Right ventricle myocardium inferior (tissue), 1 donor: ENCODE data around the gene IL1RAPL2. TPM values are rescaled to one million over a fixed set of nuclear protein-coding genes. Genes with fewer than 3 reads are reported as not detected.
"Not testable (repeated sequence)": the region's sequence is repeated elsewhere in the genome, so short reads cannot be mapped to it uniquely, and the experiment has no call there.

Experiments used
- ATAC-seq: fragments of 200-7000 bp; cut with Tn5 transposase; one replicate; pipeline ENCODE4 v1.9.1; 2020; ENCODE audit warnings: mild to moderate bottlenecking, moderate library complexity
- DNase-seq: peaks from one replicate; pipeline ENCODE4 v3.0.0; 2021; ENCODE audit errors: missing footprints
- intact Hi-C: fragments of 100-400 bp; cut with DNase I; formaldehyde crosslinking; loops from one replicate; pipeline ENCODE4 v1.11.0; 2022
- total RNA-seq: library from RNA; stranded (reverse); fragmentation: NEBNext Ultra II Directional; extraction: Animal tissue kit (Norgen Biotek cat#: 25700); gene quantifications from one replicate; pipeline ENCODE4 v1.2.1, GENCODE V29; 2021
- donor health status: DM: no; HTN: yes; CAD: no; lungs with severe emphysema.

The IL1RAPL2 gene
- total RNA-seq, 1 donor from 2014 or later: not detected

DNA sequence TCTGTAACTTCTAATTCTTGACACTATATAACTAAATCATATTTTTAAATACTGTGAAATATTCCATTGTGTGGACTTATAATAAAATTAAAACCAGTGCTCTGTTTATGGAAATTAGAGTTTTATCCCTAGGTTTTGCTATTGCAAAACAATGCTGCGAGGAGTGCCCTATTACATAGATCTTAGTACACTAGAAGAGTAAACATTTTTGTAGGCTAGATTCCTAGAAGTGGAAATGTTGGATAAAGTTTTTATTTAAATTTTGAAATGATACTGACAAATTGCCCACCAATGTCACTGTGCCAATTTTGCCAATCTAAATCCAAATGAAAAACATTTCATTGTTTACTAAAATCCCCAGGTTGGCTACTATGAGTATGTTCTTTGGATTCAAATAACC is 99.7 kb downstream of the IL1RAPL2 start:
- intact Hi-C loops: no loop called here
- DNase-seq: no peak
- no peak for ATAC-seq

GRCh38 chrX:104668550-104668949 is 102.6 kb downstream of the IL1RAPL2 start:
- no peak for DNase-seq

DNA sequence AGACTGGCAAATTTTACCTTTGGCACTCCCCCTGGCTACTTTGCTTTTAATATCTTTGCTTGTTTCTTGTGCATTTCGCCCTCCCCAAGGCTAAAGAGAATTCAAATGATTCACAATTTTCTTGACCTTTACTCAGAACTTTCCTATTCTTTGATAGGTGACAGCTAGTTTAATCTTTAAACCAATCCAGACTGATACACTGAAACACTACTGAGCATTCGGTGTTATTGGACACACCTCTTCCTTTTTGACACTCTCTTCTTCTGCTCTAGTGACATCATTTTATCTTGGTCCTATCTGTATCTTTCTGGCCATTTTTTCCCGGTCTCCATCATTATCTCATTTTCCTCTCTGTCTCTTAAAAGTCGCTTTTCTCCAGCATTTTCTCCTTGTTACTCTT is 103.1 kb downstream of the IL1RAPL2 start:
- intact Hi-C loops: no loop called here
- ATAC-seq (no peak), DNase-seq (no peak)

More at GRCh38 chrX:104668550-104668949, 102.6 kb downstream of the IL1RAPL2 start:
- no peak for ATAC-seq
- intact Hi-C loops: no loop called here

DNA sequence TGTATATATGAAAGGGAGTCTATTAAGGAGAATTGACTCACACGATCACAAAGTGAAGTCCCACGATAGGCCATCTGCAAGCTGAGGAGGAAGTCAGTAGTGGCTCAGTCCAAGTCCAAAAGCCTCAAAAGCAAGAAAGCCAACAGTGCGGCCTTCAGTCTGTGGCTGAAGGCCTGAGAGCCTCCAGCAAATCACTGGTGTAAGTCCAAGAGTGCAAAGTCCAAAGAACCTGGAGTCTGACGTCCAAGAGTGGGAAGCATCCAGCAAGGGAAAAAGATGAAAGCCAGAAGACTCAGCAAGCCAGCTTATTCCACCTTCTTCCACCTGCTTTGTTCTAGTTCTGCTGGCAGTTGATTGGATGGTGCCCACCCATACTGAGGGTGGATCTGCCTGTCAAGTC is 104.1 kb downstream of the IL1RAPL2 start:
- DNase-seq (no peak), ATAC-seq (no peak)
- intact Hi-C loops: no loop called here

DNA sequence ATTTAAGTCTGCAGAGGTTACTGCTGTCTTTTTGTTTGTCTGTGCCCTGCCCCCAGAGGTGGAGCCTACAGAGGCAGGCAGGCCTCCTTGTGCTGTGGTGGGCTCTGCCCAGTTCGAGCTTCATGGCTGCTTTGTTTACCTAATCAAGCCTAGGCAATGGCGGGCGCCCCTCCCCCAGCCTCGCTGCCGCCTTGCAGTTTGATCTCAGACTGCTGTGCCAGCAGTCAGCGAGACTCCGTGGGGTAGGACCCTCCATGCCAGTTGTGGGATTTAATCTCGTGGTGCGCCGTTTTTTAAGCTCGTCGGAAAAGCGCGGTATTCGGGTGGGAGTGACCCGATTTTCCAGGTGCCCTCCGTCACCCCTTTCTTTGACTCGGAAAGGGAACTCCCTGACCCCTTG is 111.5 kb downstream of the IL1RAPL2 start:
- intact Hi-C loops, DNase-seq, ATAC-seq: not testable (repeated sequence)

DNA sequence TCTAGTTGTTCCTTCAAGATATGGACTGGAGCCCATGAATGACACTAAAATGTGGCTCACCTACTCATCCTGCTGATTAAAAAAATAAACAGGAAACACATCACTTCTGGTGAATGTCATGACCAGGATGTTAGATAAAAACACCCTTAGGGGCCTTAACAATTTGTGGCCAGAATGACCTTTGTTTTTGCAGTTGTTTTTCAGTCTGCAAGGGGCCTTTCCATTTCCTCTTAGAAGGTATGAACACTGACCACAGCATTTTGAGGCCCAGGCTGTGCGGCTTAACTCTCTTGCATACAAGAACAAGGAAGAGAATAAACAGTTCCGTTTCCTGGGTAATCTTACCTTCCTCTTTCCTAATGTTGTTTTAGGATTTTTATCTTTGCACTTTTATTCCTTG is 113.2 kb downstream of the IL1RAPL2 start:
- ATAC-seq (no peak), DNase-seq (no peak)
- intact Hi-C loops: no loop called here

- DNase-seq: no peak
- intact Hi-C loops: no loop called here
- no peak for ATAC-seq
Measured at GRCh38 chrX:104681214-104681613, 115.2 kb downstream of the IL1RAPL2 start.

DNA sequence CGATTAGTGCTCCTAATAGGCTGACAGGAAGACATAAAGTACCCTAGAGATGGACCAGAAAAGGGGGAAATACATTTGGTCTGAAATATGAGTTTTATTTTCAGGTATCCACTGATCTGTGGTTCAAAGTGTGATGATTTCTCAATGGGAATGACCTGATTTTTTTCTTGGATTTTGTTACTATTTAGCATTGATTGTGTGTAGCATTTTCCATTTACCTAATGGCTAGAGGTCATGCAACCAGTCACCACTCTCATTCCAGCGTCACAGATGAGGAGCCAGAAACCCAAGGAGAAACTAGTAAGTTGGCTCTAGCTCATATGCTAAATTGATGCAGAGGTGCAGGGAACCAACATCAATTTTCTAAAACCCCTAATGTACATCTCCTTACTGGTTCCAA is 118.1 kb downstream of the IL1RAPL2 start:
- no peak for DNase-seq
- intact Hi-C loops: no loop called here
- ATAC-seq: no peak

DNA sequence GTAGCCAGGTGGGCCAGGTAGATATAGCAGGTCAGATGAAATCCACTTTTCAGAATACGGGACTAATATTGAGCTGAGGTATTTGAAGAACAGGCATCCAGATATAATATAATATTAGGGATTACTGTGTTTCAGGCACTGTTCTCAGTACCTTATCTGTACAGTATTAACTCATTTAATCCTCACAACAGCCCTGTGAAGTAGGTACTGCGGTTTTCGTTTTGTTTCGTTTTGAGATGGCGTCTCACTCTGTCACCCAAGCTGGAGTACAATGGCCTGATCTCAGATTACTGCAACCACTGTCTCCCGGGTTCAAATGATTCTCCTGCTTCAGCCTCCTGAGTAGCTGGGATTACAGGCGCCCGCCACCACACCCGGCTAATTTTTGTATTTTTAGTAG is 129.6 kb downstream of the IL1RAPL2 start:
- DNase-seq: no peak
- ATAC-seq: no peak
- intact Hi-C loops: no loop called here

- DNase-seq (no peak), ATAC-seq (no peak)
- intact Hi-C loops: no loop called here
Measured at GRCh38 chrX:104696667-104697066, 130.7 kb downstream of the IL1RAPL2 start.

DNA sequence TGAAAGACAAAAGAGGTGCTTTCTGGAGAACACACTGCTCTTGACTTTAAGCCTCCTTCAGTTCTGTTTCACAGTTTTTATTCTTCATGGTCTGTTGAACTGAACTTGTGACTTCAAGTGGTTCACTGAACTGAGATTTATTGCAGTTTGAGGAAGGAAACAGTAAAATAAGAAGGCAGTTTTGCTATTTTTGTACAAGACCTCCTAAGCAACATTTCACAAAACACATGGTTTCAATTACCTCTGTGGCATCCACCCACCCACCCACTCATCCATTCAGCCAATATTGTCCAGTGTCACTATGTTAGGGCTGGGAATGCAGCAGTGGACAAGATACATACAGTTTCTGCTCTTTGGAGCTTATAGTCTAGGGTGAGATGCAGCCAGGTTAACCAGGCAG is 131.3 kb downstream of the IL1RAPL2 start:
- ATAC-seq (no peak), DNase-seq (no peak)
- intact Hi-C loops: no loop called here

DNA sequence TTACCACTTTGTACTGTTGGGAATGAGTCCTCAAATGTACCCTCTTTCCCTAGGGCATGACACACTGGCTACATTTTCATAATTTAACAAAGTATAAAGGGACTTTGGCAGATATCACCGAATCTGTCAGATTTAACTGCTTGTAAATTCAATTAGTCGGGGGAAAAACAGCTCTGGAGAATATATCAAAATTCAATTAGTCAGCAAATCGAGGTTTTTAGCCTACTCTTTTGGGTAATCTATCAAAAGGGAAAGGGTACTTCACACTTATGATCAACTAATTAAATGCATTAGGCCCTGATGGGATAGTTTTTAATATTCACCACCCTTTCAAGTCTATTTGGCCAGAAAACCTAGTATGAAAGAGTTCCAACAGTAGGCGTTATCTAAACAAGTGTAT is 141.0 kb downstream of the IL1RAPL2 start:
- no peak for DNase-seq
- intact Hi-C loops: no loop called here
- ATAC-seq: no peak

DNA sequence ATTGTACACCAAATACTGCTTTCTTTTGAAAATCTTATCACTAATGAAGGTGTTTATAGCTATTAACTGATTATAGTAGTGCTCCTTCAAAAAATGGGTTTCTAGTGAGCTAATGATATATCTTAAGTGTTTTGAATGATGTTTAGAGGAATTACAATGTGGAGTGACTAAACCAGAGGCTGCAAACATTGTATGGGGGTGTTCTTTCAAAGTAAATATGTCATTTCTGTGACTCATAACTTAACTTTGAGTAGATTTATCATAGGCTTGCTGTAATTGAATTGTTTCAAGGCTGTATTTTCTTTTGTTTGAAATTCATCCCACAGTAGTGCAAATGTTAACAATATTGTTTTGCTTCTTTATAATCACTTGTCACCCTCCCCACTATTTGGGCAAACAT is 141.6 kb downstream of the IL1RAPL2 start:
- no peak for ATAC-seq
- intact Hi-C loops: no loop called here
- no peak for DNase-seq

DNA sequence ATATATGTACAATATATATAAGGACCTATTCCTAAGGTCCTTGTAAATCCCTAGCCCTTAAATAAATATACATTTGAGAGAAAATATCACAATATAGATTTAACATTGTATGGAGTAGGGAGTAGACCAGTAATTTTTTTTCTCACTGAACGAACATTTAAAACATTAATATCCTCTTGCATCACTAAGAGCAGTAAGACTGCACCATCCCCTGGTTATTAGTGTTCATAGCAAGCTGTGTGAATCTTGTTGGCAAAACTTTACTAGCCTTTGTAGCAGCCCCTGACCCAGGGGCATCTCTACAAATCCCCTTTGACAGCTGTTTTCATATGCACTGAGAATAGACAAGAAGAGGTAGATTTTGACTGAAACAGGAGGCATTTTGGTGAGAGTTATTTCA is 146.5 kb downstream of the IL1RAPL2 start:
- DNase-seq: no peak
- intact Hi-C loops: no loop called here
- ATAC-seq: no peak

DNA sequence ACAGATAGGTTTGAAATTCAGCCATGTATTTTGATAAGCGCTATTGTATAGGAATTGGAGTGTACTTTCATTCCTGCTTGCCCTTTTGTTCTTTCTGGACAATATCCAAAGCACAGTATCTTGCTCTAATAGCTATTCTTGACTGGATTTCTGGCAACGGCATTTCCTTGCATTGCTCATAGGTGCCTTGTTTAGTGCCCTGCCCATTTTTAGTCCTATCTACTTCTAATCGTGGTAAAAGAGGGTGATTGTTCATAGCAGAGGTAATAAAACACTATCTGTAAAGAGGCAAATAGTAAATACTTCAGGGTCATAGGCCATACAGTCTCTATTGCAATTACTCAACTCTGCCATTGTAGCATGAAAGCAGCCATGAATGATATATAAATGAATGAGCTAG is 155.9 kb downstream of the IL1RAPL2 start:
- intact Hi-C loops: no loop called here
- no peak for DNase-seq
- ATAC-seq: no peak

DNA sequence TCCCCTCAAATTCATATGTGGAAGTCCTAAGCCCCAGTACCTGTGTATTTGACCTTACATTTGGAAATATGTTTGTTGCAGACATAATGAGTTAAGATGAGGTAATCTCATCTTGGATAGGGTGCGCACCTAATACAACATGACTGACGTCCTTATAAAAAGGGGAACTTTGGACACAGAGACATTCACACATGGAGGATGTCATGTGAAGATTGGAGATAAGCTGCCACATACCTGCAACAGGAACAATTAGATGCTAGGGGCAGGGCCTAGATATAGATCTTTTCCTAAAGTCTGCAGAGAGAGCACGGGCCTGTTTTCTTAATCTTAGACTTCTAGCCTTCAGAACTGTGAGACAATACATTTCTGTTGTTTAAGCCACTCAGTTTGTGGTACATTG is 162.5 kb downstream of the IL1RAPL2 start:
- ATAC-seq (no peak), DNase-seq (no peak)
- intact Hi-C loops: no loop called here

- DNase-seq (no peak), ATAC-seq (no peak)
- intact Hi-C loops: no loop called here
Measured at GRCh38 chrX:104742355-104742754, 176.4 kb downstream of the IL1RAPL2 start.

DNA sequence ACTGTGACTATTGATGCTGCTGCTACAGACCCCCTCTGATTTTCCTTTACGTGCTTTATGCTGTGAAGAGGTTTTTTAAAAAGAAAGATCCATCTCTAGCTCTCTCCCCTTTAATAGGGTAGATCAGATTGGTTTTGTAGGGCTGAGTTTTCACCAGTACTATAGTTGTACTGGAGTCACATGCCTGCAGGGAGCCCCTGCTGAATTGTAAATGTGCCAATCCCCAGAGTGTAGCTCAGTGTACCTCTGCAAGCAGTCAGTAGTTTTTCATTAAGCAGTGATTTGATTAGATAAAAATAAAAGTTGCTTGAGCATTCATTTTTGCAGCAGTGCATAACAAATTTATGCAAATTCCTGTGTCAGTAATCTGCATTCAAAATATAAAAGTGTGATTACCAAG is 179.2 kb downstream of the IL1RAPL2 start:
- intact Hi-C loops: no loop called here
- no peak for ATAC-seq
- no peak for DNase-seq

GRCh38 chrX:104749951-104750610 is 184.1 kb downstream of the IL1RAPL2 start:
- DNase-seq (no peak), ATAC-seq (no peak)
- intact Hi-C loops: no loop called here

GRCh38 chrX:104762641-104763040 is 196.6 kb downstream of the IL1RAPL2 start:
- intact Hi-C loops: no loop called here
- ATAC-seq (no peak), DNase-seq (no peak)

GRCh38 chrX:104789784-104790183 is 223.8 kb downstream of the IL1RAPL2 start:
- intact Hi-C loops: no loop called here
- ATAC-seq (no peak), DNase-seq (no peak)
